Activated CD4-positive, alpha-beta memory T cell treated with anti-CD3 and anti-CD28 coated beads, Interleukin-2, amount 10 ng/mL, durations not matched to agents 7 days and 5 days (primary cell): ENCODE measurements around the gene CTSO. TPM values are rescaled to one million over a fixed set of nuclear protein-coding genes. Genes with fewer than 3 reads are reported as not detected.

ENCODE experiments used
- CTCF ChIA-PET: fragments of 350-600 bp; sonication (Branson Sonifier 250); formaldehyde crosslinking; loops from one replicate; lab custom pipeline; 2021; ENCODE audit warnings: antibody characterized with exemption, inconsistent platforms; lab: Charles Lee
- POLR2A ChIA-PET: fragments of 350-600 bp; sonication (Branson Sonifier 250); formaldehyde crosslinking; loops from one replicate; lab custom pipeline; 2021; ENCODE audit warnings: antibody characterized with exemption; lab: Charles Lee
- DNase-seq: peaks from one replicate; pipeline ENCODE4 v3.0.0-alpha.2; 2020
- H3K27ac Mint-ChIP-seq: one replicate; pipeline ENCODE4 v1.8.0; 2021; ENCODE audit warnings: mild to moderate bottlenecking, mixed read lengths
- H3K27me3 Mint-ChIP-seq: one replicate; pipeline ENCODE4 v1.8.0; 2021; ENCODE audit warnings: mixed read lengths
- H3K36me3 Mint-ChIP-seq: one replicate; pipeline ENCODE4 v1.8.0; 2021; ENCODE audit warnings: low read depth, mixed read lengths
- H3K4me1 Mint-ChIP-seq: one replicate; pipeline ENCODE4 v1.8.0; 2021; ENCODE audit warnings: mixed read lengths
- H3K4me3 Mint-ChIP-seq: one replicate; pipeline ENCODE4 v1.8.0; 2021; ENCODE audit warnings: mild to moderate bottlenecking, mixed read lengths
- H3K9me3 Mint-ChIP-seq: one replicate; pipeline ENCODE4 v1.8.0; 2021; ENCODE audit warnings: mixed read lengths
- total RNA-seq, 2 experiments: library from RNA; stranded (reverse); gene quantifications; one replicate each; pipeline ENCODE4 v1.2.3, GENCODE V29; 2021

The CTSO gene
- total RNA-seq, 2 experiments from 2014 or later: 5.2 to 5.3 TPM

DNA sequence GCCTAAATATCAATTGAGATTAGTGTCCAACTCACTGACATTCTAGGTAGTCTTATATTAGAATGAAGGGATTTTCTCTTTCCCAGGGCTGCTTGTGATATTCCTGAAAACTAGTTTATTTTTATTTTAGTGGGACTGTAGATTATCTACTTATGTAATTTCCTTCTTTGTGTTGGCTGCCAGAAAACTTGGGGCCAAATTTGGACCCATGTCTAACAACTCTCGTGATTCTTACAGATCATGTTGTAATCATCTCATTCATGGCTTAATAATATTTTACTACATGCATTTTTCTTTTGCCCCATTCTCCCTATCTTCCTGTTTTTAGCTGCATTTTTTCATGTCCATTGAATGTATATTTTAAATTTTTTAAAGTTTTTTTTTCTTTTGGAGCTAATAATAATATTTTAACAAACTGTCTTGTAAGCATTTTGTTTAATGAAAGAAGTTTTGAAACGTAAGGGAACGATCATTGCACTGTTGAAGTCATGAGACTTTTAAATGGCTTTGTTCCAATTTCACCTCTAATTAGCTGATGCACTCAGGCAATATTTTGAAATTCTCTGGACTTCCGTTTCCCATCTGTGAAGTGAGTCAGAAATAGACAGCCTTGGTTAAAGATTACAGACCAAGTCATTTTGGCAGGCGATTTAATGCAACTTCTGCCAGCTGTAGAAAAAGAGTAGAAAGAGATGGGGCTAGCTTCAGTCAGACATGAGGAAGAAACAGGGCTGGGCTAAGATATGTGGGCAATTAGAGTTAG, 64.5 kb downstream of the CTSO start:
- H3K27ac Mint-ChIP-seq: no peak overlapping the region

DNA sequence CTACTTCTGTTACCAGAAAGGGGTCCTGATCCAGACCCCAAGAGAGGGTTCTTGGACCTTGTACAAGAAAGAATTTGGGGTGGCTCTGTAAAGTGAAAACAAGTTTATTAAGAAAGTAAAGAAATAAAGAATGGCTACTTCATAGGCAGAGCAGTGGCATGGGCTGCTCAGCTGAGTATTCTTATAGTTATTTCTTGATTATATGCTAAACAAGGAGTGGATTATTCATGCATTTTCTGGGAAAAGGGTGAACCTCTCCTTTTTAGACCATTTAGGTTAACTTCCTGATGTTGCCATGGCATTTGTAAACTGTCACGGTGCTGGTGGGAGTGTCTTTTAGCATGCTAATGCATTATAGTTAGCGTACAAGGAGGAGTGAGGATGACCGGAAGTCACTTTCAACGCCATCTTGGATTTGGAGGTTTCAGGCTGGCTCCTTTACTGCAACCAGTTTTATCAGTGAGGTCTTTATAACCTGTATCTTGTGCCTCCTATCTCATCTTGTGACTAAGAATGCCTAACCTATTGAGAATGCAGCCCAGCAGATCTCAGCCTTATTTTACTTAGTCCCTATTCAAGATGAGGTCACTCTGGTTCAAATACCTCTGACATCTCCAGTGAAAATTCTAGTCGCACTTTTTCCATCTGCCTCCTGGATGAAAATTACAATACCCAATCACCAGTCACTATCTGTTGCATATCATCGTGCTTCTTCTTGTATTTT, 65.7 kb downstream of the CTSO start:
- no peak overlapping the region for H3K27ac Mint-ChIP-seq
- H3K9me3 Mint-ChIP-seq: no peaks in the 10 kb centered on the region
- ChIA-PET CTCF (no interaction called here), POLR2A (no interaction called here)
- no peaks in the 10 kb centered on the region for H3K27me3 Mint-ChIP-seq
- DNase-seq: no peak
- no peaks in the 10 kb centered on the region for H3K36me3 Mint-ChIP-seq
- H3K4me3 Mint-ChIP-seq: no peak overlapping the region
- H3K4me1 Mint-ChIP-seq: no peaks in the 10 kb centered on the region

More for the DNA sequence above, 64.5 kb downstream of the CTSO start:
- Mint-ChIP-seq H3K4me3 (no peak overlapping the region), H3K4me1 (no peaks in the 10 kb centered on the region), H3K27me3 (no peaks in the 10 kb centered on the region), H3K9me3 (no peaks in the 10 kb centered on the region), H3K36me3 (no peaks in the 10 kb centered on the region)
- DNase-seq: no peak
- CTCF ChIA-PET: no interaction called here
- POLR2A ChIA-PET: no interaction called here

DNA sequence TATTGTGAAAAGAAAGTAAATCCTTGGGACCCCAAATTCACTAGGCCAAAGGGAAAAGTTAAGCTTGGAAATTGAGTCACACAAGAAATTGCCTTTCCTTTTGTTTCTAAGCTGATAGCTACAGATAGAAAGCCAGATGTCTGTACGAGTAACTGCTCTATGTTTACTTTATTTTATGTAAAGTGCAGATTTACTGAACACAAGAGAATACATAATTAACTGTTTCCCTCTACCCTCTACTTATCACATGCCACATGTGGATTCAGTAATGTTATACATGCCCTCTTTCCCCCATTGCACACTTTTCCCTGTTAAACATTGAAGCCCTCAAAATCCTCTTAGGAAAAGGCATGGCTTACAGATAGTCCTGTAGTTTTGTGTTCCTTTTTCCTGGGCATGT, 66.6 kb downstream of the CTSO start:
- Mint-ChIP-seq H3K27ac (no peak overlapping the region), H3K4me1 (no peaks in the 10 kb centered on the region), H3K36me3 (no peaks in the 10 kb centered on the region), H3K27me3 (no peaks in the 10 kb centered on the region), H3K9me3 (no peaks in the 10 kb centered on the region), H3K4me3 (no peak overlapping the region)
- CTCF ChIA-PET: no interaction called here
- DNase-seq: no peak
- POLR2A ChIA-PET: no interaction called here

DNA sequence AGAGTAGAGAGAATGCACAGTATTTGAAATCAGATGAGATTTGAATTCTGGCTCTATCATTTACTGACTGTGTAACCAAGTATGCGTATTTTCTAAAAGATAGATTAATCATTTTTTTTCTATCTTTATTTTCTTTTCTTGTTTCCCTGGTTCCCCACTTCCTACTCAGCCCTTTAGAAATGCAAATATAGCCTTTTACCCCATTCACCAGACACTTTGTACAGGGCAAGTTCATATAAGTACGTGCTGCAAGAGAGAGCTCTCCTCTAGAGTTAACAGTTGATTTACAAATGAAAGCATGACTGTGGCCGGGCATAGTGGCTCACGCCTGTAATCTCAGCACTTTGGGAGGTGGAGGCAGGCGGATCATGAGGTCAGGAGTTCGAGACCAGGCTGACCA, 68.0 kb downstream of the CTSO start:
- CTCF ChIA-PET: no interaction called here
- no peak overlapping the region for H3K27ac Mint-ChIP-seq

DNA sequence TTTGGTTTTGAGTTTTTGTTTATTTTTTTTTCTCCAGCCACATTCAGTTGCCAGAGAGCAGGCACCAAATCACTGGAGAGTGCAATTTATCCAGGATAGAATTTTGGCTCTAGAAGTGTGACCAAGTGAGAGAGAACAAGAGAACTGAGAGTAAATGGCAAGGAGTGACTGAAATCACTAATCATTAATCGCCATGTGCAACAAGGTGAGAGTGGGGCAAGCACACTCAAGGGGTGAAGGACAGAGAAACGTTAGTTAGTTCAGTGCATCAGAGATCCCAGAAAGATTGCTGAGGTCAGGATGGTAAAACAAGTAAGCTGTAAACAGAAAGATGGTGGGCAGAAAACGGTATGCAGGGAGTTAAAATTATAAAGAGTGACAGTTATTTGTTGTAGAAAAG, 69.8 kb downstream of the CTSO start:
- H3K27ac Mint-ChIP-seq: no peak overlapping the region
- no peaks in the 10 kb centered on the region for H3K27me3 Mint-ChIP-seq
- no peaks in the 10 kb centered on the region for H3K4me1 Mint-ChIP-seq
- ChIA-PET CTCF (no interaction called here), POLR2A (no interaction called here)
- H3K9me3 Mint-ChIP-seq: no peaks in the 10 kb centered on the region
- no peaks in the 10 kb centered on the region for H3K36me3 Mint-ChIP-seq
- no peak overlapping the region for H3K4me3 Mint-ChIP-seq
- no peak for DNase-seq

More for the DNA sequence above, 68.0 kb downstream of the CTSO start:
- no peak overlapping the region for H3K4me3 Mint-ChIP-seq
- H3K4me1 Mint-ChIP-seq: no peaks in the 10 kb centered on the region
- no peaks in the 10 kb centered on the region for H3K36me3 Mint-ChIP-seq
- POLR2A ChIA-PET: no interaction called here
- H3K27me3 Mint-ChIP-seq: no peaks in the 10 kb centered on the region
- no peak for DNase-seq
- H3K9me3 Mint-ChIP-seq: no peaks in the 10 kb centered on the region

DNA sequence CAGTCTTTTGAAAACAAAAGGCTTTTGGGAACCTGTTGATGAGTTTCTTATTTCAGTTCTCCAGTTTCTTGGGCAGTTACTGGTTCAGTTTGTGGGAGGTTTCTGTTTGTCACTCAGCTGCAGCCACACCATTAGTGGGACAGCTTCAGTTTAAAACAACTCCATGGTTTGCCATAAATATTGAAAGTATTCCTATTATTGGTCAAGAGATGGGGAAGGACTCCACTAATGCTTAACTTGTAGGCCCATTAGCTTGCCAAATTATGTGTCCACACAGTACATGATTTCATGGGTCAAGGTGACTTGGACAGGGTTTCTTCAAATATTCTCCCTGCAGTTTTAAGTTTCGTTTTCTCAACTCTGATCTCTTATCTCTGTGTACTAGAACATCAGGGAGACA, 72.1 kb downstream of the CTSO start:
- Mint-ChIP-seq H3K9me3 (no peaks in the 10 kb centered on the region), H3K4me1 (no peaks in the 10 kb centered on the region), H3K27me3 (no peaks in the 10 kb centered on the region), H3K36me3 (no peaks in the 10 kb centered on the region), H3K27ac (no peak overlapping the region), H3K4me3 (no peak overlapping the region)
- ChIA-PET CTCF (no interaction called here), POLR2A (no interaction called here)
- no peak for DNase-seq

DNA sequence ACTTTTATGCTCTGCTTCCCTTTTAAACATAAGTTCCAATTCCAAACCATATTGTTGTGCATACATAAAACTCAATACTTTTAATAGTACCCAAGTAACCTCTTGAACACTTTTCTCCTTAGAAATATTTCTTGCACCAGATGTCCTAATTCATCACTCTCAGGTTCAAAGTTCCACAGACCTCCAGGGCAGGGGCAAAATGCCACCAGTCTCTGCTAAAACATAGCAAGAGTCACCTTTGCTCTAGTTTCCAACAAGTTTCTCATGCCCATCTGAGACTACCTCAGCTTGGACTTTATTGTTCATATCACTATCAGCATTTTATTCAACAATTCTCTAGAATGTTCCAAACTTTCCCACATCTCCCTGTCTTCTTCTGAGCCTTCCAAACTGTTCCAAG, 73.9 kb downstream of the CTSO start:
- no peaks in the 10 kb centered on the region for H3K9me3 Mint-ChIP-seq
- POLR2A ChIA-PET: no interaction called here

DNA sequence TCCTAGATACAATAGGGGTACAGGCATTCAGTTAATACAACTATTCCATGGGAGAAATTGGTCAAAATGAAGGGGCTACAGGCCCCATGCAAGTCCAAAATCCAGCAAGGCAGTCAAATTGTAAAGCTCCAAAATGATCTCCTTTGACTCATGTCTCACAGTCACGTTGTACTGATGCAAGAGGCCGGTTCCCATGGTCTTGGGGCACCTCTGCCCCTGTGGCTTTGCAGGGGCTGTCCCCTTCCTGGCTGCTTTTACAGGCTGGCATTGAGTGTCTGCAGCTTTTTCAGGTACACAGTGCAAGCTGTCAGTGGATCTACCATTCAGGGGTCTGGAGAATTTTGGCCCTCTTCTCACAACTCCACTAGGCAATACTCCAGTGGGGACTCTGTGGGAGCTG, 75.1 kb downstream of the CTSO start:
- no peaks in the 10 kb centered on the region for H3K27me3 Mint-ChIP-seq
- CTCF ChIA-PET: no interaction called here
- no peak for DNase-seq

More for the DNA sequence above, 73.9 kb downstream of the CTSO start:
- H3K36me3 Mint-ChIP-seq: no peaks in the 10 kb centered on the region
- no peak overlapping the region for H3K4me3 Mint-ChIP-seq
- DNase-seq: no peak
- CTCF ChIA-PET: no interaction called here
- H3K27me3 Mint-ChIP-seq: no peaks in the 10 kb centered on the region
- H3K4me1 Mint-ChIP-seq: no peaks in the 10 kb centered on the region
- no peak overlapping the region for H3K27ac Mint-ChIP-seq

DNA sequence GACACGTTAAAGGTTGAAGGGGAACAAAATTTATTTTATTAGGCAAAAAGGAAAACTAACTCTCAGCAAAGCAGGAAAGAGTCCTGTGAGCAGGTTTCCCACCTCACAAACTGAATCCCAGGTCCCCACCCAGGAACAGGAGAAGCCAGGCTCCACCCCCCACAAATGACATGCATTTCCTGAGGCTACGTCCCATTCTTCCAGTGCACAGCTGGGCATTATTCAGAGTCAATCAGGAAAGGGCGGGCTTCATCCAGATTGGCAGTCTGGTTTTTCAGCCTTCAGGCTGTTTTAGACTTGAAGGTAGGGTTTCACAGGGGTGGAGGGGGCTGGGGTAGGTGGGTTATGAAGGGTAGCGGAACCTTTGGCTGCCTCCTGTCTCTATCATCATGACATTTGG, 75.7 kb downstream of the CTSO start:
- ChIA-PET CTCF (no interaction called here), POLR2A (no interaction called here)
- no peaks in the 10 kb centered on the region for H3K4me1 Mint-ChIP-seq
- no peak for DNase-seq
- no peak overlapping the region for H3K4me3 Mint-ChIP-seq
- no peaks in the 10 kb centered on the region for H3K36me3 Mint-ChIP-seq
- H3K9me3 Mint-ChIP-seq: no peaks in the 10 kb centered on the region
- H3K27me3 Mint-ChIP-seq: no peaks in the 10 kb centered on the region
- no peak overlapping the region for H3K27ac Mint-ChIP-seq

More for the DNA sequence above, 75.1 kb downstream of the CTSO start:
- POLR2A ChIA-PET: no interaction called here
- Mint-ChIP-seq H3K4me1 (no peaks in the 10 kb centered on the region), H3K9me3 (no peaks in the 10 kb centered on the region), H3K27ac (no peak overlapping the region), H3K4me3 (no peak overlapping the region), H3K36me3 (no peaks in the 10 kb centered on the region)

DNA sequence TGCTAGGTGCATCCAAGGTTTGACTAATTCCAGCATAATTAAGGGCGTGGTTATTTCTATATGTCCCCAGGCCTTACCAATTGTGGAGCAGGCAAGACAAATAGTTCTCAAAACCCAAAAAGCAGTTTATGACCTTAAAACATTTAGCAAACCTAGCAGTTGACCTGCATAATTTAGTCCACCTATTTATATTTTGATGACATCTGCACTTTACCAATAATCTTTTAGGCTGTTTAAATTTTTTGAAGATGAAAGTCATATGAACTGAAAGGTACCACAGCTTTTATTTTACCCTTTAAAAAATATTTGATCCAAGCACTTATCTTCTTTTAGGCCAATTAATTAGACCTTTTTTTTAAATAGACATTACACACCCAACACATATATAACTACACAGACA, 77.8 kb downstream of the CTSO start:
- no peak overlapping the region for H3K27ac Mint-ChIP-seq
- ChIA-PET CTCF (no interaction called here), POLR2A (no interaction called here)
- no peak overlapping the region for H3K4me3 Mint-ChIP-seq
- no peak for DNase-seq
- no peaks in the 10 kb centered on the region for H3K9me3 Mint-ChIP-seq
- H3K27me3 Mint-ChIP-seq: no peaks in the 10 kb centered on the region
- H3K4me1 Mint-ChIP-seq: no peaks in the 10 kb centered on the region
- no peaks in the 10 kb centered on the region for H3K36me3 Mint-ChIP-seq

Other genes with a start within 250 kb of the CTSO start
- gene GUCY1B1, start 194.8 kb downstream of the CTSO start, total RNA-seq: under 1 TPM in 1 of 2 experiments, not detected in 1; 0.10 TPM
- not detected for gene ASIC5, start 87.6 kb downstream of the CTSO start, total RNA-seq
- gene TDO2, start 50.2 kb downstream of the CTSO start, total RNA-seq: not detected